Measurements from ENCODE around the gene TCF3. TPM values are rescaled to one million over a fixed set of nuclear protein-coding genes. Genes with fewer than 3 reads are reported as not detected.

TCF3 gene
- total and polyA plus RNA-seq, 2 experiments from 2014 or later, result 18.3 to 58.9 TPM

GRCh38 chr19:1685046-1685445 lies 32.6 kb upstream of the TCF3 start:
- DNase-seq, result no peak
- H4K20me1 ChIP-seq (ENCODE audit: insufficient read depth), result no peaks in the 10 kb centered on the region
- H3K27me3 ChIP-seq (replicated peaks; ENCODE audit: insufficient read depth), result peaks cover 27% of the 10 kb centered on the region
- no peaks in the 10 kb centered on the region for H3K79me2 ChIP-seq (ENCODE audit: insufficient read depth)
- H3F3A ChIP-seq (ENCODE audit: insufficient read depth), result no peaks in the 10 kb centered on the region
- no peaks in the 10 kb centered on the region for H3K9me3 ChIP-seq (ENCODE audit: low read depth)
- H2AFZ ChIP-seq, result no peak overlapping the region
- WGBS, 2 experiments (ENCODE audit: low coverage in 1 of 2, low lambda C conversion rate in 2 of 2, missing lambda C conversion rate in 2 of 2), result 52 to 56% methylated on average over 19 of the region's 19 CpGs
- no peak for TF ChIP-seq EZH2phosphoT487 (IDR thresholded peaks at IDR 0.05; ENCODE audit: insufficient read depth, low read depth)
- no peak overlapping the region for H3K27ac ChIP-seq
- H3K4me3 ChIP-seq, result no peak overlapping the region
- H3K36me3 ChIP-seq (ENCODE audit: low read depth), result no peaks in the 10 kb centered on the region
- in situ Hi-C loops (cut with MboI), result no loop called here
- no peaks in the 10 kb centered on the region for H3K9me2 ChIP-seq (ENCODE audit: insufficient read depth)
- no peak overlapping the region for H3K4me2 ChIP-seq (ENCODE audit: unreplicated experiment)
- no peaks in the 10 kb centered on the region for H3K4me1 ChIP-seq (ENCODE audit: insufficient read depth)
- no peak overlapping the region for H3K9ac ChIP-seq

GRCh38 chr19:1684573-1684912 lies 32.1 kb upstream of the TCF3 start:
- Histone ChIP-seq H3K4me1 (ENCODE audit: insufficient read depth) (no peaks in the 10 kb centered on the region), H3K27ac (no peak overlapping the region), H3K9me3 (ENCODE audit: low read depth) (no peaks in the 10 kb centered on the region), H3K9me2 (ENCODE audit: insufficient read depth) (no peaks in the 10 kb centered on the region), H3K27me3 (replicated peaks; ENCODE audit: insufficient read depth) (peaks cover 27% of the 10 kb centered on the region), H3K9ac (no peak overlapping the region), H2AFZ (no peak overlapping the region), H3K4me2 (ENCODE audit: unreplicated experiment) (no peak overlapping the region), H3K79me2 (ENCODE audit: insufficient read depth) (no peaks in the 10 kb centered on the region), H3K36me3 (ENCODE audit: low read depth) (no peaks in the 10 kb centered on the region), H3K4me3 (no peak overlapping the region), H4K20me1 (ENCODE audit: insufficient read depth) (no peaks in the 10 kb centered on the region), H3F3A (ENCODE audit: insufficient read depth) (no peaks in the 10 kb centered on the region)
- in situ Hi-C loops (cut with MboI), result no loop called here
- no peak for TF ChIP-seq EZH2phosphoT487 (IDR thresholded peaks at IDR 0.05; ENCODE audit: insufficient read depth, low read depth)
- TF ChIP-seq EZH2 (IDR thresholded peaks at IDR 0.05; ENCODE audit: insufficient read depth, poor library complexity, severe bottlenecking), result no peak
- DNase-seq, result no peak
- 79% methylated on average over 10 of the region's 10 CpGs for WGBS, 2 experiments (ENCODE audit: low coverage in 1 of 2, low lambda C conversion rate in 2 of 2, missing lambda C conversion rate in 2 of 2)

GRCh38 chr19:1683869-1684572 lies 31.6 kb upstream of the TCF3 start:
- no peak for DNase-seq
- Histone ChIP-seq H3K9ac (no peak overlapping the region), H3F3A (ENCODE audit: insufficient read depth) (no peaks in the 10 kb centered on the region), H3K4me3 (no peak overlapping the region), H2AFZ (no peak overlapping the region), H3K4me2 (ENCODE audit: unreplicated experiment) (no peak overlapping the region), H3K4me1 (ENCODE audit: insufficient read depth) (no peaks in the 10 kb centered on the region), H3K27ac (no peak overlapping the region), H4K20me1 (ENCODE audit: insufficient read depth) (no peaks in the 10 kb centered on the region), H3K36me3 (ENCODE audit: low read depth) (no peaks in the 10 kb centered on the region), H3K79me2 (ENCODE audit: insufficient read depth) (no peaks in the 10 kb centered on the region), H3K27me3 (replicated peaks; ENCODE audit: insufficient read depth) (peaks cover 27% of the 10 kb centered on the region), H3K9me2 (ENCODE audit: insufficient read depth) (no peaks in the 10 kb centered on the region), H3K9me3 (ENCODE audit: low read depth) (no peaks in the 10 kb centered on the region)
- WGBS, 2 experiments (ENCODE audit: low coverage in 1 of 2, low lambda C conversion rate in 2 of 2, missing lambda C conversion rate in 2 of 2), result 58 to 64% methylated on average over 18 to 19 of the region's 19 CpGs
- in situ Hi-C loops (cut with MboI), result no loop called here
- TF ChIP-seq EZH2 (IDR thresholded peaks at IDR 0.05; ENCODE audit: insufficient read depth, poor library complexity, severe bottlenecking) (no peak), EZH2phosphoT487 (IDR thresholded peaks at IDR 0.05; ENCODE audit: insufficient read depth, low read depth) (no peak)

GRCh38 chr19:1680976-1681375 lies 28.6 kb upstream of the TCF3 start:
- TF ChIP-seq EZH2phosphoT487 (IDR thresholded peaks at IDR 0.05; ENCODE audit: insufficient read depth, low read depth) (no peak), EZH2 (IDR thresholded peaks at IDR 0.05; ENCODE audit: insufficient read depth, poor library complexity, severe bottlenecking) (no peak)
- no peak overlapping the region for H3K9ac ChIP-seq
- no peaks in the 10 kb centered on the region for H3K4me1 ChIP-seq (ENCODE audit: insufficient read depth)
- no peaks in the 10 kb centered on the region for H3K9me2 ChIP-seq (ENCODE audit: insufficient read depth)
- no peaks in the 10 kb centered on the region for H3K36me3 ChIP-seq (ENCODE audit: low read depth)
- no peaks in the 10 kb centered on the region for H3K9me3 ChIP-seq (ENCODE audit: low read depth)
- no peak overlapping the region for H3K27ac ChIP-seq
- H2AFZ ChIP-seq, result no peak overlapping the region
- H3K4me3 ChIP-seq, result no peak overlapping the region
- no peak overlapping the region for H3K4me2 ChIP-seq (ENCODE audit: unreplicated experiment)
- H4K20me1 ChIP-seq (ENCODE audit: insufficient read depth), result no peaks in the 10 kb centered on the region
- H3K79me2 ChIP-seq (ENCODE audit: insufficient read depth), result no peaks in the 10 kb centered on the region
- no peaks in the 10 kb centered on the region for H3F3A ChIP-seq (ENCODE audit: insufficient read depth)
- in situ Hi-C loops (cut with MboI), result no loop called here
- H3K27me3 ChIP-seq (replicated peaks; ENCODE audit: insufficient read depth), result peaks cover 26% of the 10 kb centered on the region
- 83 to 85% methylated on average over 12 of the region's 12 CpGs for WGBS, 2 experiments (ENCODE audit: low coverage in 1 of 2, low lambda C conversion rate in 2 of 2, missing lambda C conversion rate in 2 of 2)
- no peak for DNase-seq

GRCh38 chr19:1678073-1678472 lies 25.7 kb upstream of the TCF3 start:
- WGBS, 2 experiments (ENCODE audit: low coverage in 1 of 2, low lambda C conversion rate in 2 of 2, missing lambda C conversion rate in 2 of 2), result 58 to 76% methylated on average over 2 of the region's 2 CpGs
- Histone ChIP-seq H3K4me1 (ENCODE audit: insufficient read depth) (no peaks in the 10 kb centered on the region), H3K9me3 (ENCODE audit: low read depth) (no peaks in the 10 kb centered on the region), H3K27ac (no peak overlapping the region), H3K36me3 (ENCODE audit: low read depth) (no peaks in the 10 kb centered on the region), H3K79me2 (ENCODE audit: insufficient read depth) (no peaks in the 10 kb centered on the region), H3K4me2 (ENCODE audit: unreplicated experiment) (no peak overlapping the region), H3K9me2 (ENCODE audit: insufficient read depth) (no peaks in the 10 kb centered on the region), H2AFZ (no peak overlapping the region), H3K9ac (no peak overlapping the region), H4K20me1 (ENCODE audit: insufficient read depth) (no peaks in the 10 kb centered on the region), H3F3A (ENCODE audit: insufficient read depth) (no peaks in the 10 kb centered on the region), H3K4me3 (no peak overlapping the region), H3K27me3 (replicated peaks; ENCODE audit: insufficient read depth) (peaks cover 25% of the 10 kb centered on the region)
- TF ChIP-seq EZH2phosphoT487 (IDR thresholded peaks at IDR 0.05; ENCODE audit: insufficient read depth, low read depth) (no peak), EZH2 (IDR thresholded peaks at IDR 0.05; ENCODE audit: insufficient read depth, poor library complexity, severe bottlenecking) (no peak)
- DNase-seq, result no peak
- in situ Hi-C loops (cut with MboI), result no loop called here
